GM13977 (cell line): ENCODE results near the gene PCSK5.
"Not testable (repeated sequence)": the region's sequence is repeated elsewhere in the genome, so short reads cannot be mapped to it uniquely, and the experiment has no call there.

Experiments
- DNase-seq: peaks from one replicate; pipeline ENCODE4 v3.0.0; 2012; ENCODE audit warnings: low spot score
- CTCF ChIP-seq: IDR thresholded peaks from 2 replicates; pipeline ENCODE4 v1.5.1; 2012; ENCODE audit warnings: mild to moderate bottlenecking, control low read depth; ENCODE audit not compliant: insufficient read depth; ENCODE audit errors: extremely low read depth, missing control alignments
- in situ Hi-C: fragments of 300-500 bp; cut with MboI; formaldehyde crosslinking; loops from one replicate; pipeline ENCODE4 v1.12.0; 2022; ENCODE audit warnings: low sequenced_read_pairs, low pct_unique_long_range_greater_than_20kb, mixed read lengths, inconsistent platforms; ENCODE audit not compliant: unreplicated experiment

Gene PCSK5

GRCh38 chr9:75893106-75893505 is 2.6 kb downstream of the PCSK5 start:
- no peak for TF ChIP-seq CTCF
- in situ Hi-C loops = no loop called here
- DNase-seq = no peak

- in situ Hi-C loops = no loop called here
- no peak for TF ChIP-seq CTCF
- no peak for DNase-seq
Observed at GRCh38 chr9:75894566-75894965, 4.1 kb downstream of the PCSK5 start.

GRCh38 chr9:75895112-75895511 is 4.6 kb downstream of the PCSK5 start:
- TF ChIP-seq CTCF = no peak
- no peak for DNase-seq
- in situ Hi-C loops = no loop called here

GRCh38 chr9:75896193-75896592 is 5.7 kb downstream of the PCSK5 start:
- in situ Hi-C loops = no loop called here
- TF ChIP-seq CTCF = no peak
- no peak for DNase-seq

- DNase-seq, in situ Hi-C loops: not testable (repeated sequence)
Observed at GRCh38 chr9:75900893-75901524, 10.5 kb downstream of the PCSK5 start.

- no peak for DNase-seq
- no peak for TF ChIP-seq CTCF
- in situ Hi-C loops = no loop called here
Observed at GRCh38 chr9:75903785-75904360, 13.4 kb downstream of the PCSK5 start.

- in situ Hi-C loops = no loop called here
- no peak for TF ChIP-seq CTCF
- no peak for DNase-seq
Observed at GRCh38 chr9:75904364-75904763, 13.9 kb downstream of the PCSK5 start.
